B cell (primary cell): ENCODE results near the gene ARHGAP9. TPM values are rescaled to one million over a fixed set of nuclear protein-coding genes. Genes with fewer than 3 reads are reported as not detected.

Source experiments
- ATAC-seq: fragments of 200-7000 bp; cut with Tn5 transposase; one replicate; pipeline ENCODE4 v1.10.0; 2021; ENCODE audit warnings: low read depth, mild to moderate bottlenecking, moderate number of reproducible peaks, moderate library complexity
- CTCF ChIA-PET: fragments of 350-600 bp; sonication (Branson Sonifier 250); formaldehyde crosslinking; loops from one replicate; lab custom pipeline; 2021; ENCODE audit warnings: antibody characterized with exemption, inconsistent platforms; lab: Charles Lee
- POLR2A ChIA-PET: fragments of 350-600 bp; sonication (Branson Sonifier 250); formaldehyde crosslinking; loops from one replicate; lab custom pipeline; 2021; ENCODE audit warnings: antibody characterized with exemption; lab: Charles Lee
- DNase-seq: peaks from one replicate; pipeline ENCODE4 v3.0.0; 2013
- H2AFZ ChIP-seq: 2 replicates; pipeline ENCODE4 v1.6.1; 2012; ENCODE audit warnings: mild to moderate bottlenecking, low read depth, low read length; ENCODE audit not compliant: insufficient read depth, poor library complexity, severe bottlenecking
- H3K27ac ChIP-seq, 2 donors: 1 replicate in 1 of 2; 2 replicates in 1 of 2; pipeline ENCODE4 v1.5.1; 2012 to 2013; ENCODE audit warnings: low read length in 2 of 2, mild to moderate bottlenecking in 2 of 2, moderate library complexity in 1 of 2
- H3K27me3 ChIP-seq, 4 experiments: fragments of 200-600 bp in 1 of 4; sonication (generic) in 1 of 4; replicated peaks in 1 of 4; 1 replicate in 2 of 4; 2 replicates in 2 of 4; pipeline versions ENCODE4 v1.6.1 to v1.7.0; 2013 to 2016; ENCODE audit warnings: low read length in 3 of 4, mild to moderate bottlenecking in 2 of 4, mixed read lengths in 1 of 4, moderate library complexity in 1 of 4; ENCODE audit not compliant: insufficient read depth in 4 of 4, control insufficient read depth in 3 of 4; ENCODE audit errors: control extremely low read depth in 1 of 4
- H3K36me3 ChIP-seq, 2 experiments: replicated peaks in 1 of 2; 1 replicate in 1 of 2; 2 replicates in 1 of 2; pipeline versions ENCODE4 v1.6.1 to v1.7.1; 2013; ENCODE audit warnings: low read length in 1 of 2; ENCODE audit not compliant: insufficient read depth in 2 of 2, control insufficient read depth in 1 of 2; ENCODE audit errors: control extremely low read depth in 1 of 2, extremely low read depth in 1 of 2
- H3K4me1 ChIP-seq, 2 donors: fragments of 200-600 bp in 1 of 2; sonication (generic) in 1 of 2; 1 replicate in 1 of 2; 2 replicates in 1 of 2; pipeline versions ENCODE4 v1.5.1 to v1.6.1; 2013 to 2017; ENCODE audit warnings: low read length in 2 of 2; ENCODE audit not compliant: control insufficient read depth in 2 of 2, insufficient read depth in 2 of 2
- H3K4me2 ChIP-seq: replicated peaks from 2 replicates; pipeline ENCODE3; 2012; ENCODE audit warnings: mild to moderate bottlenecking, low read depth, low read length; ENCODE audit not compliant: poor library complexity, severe bottlenecking
- H3K4me3 ChIP-seq, 5 experiments: fragments of 200-600 bp in 1 of 5; sonication (generic) in 1 of 5; 1 replicate in 3 of 5; 2 replicates in 2 of 5; pipeline versions ENCODE4 v1.5.1 to v1.7.0; 2011 to 2016; ENCODE audit warnings: low read length in 4 of 5, mild to moderate bottlenecking in 4 of 5, low read depth in 2 of 5, control low read depth in 1 of 5, moderate library complexity in 1 of 5; ENCODE audit not compliant: insufficient read depth in 1 of 5; ENCODE audit errors: control extremely low read depth in 1 of 5, extremely low read depth in 1 of 5
- H3K79me2 ChIP-seq: fragments of 200-600 bp; sonication (generic); one replicate; pipeline ENCODE4 v1.6.0; 2016; ENCODE audit warnings: low read length; ENCODE audit not compliant: control insufficient read depth, insufficient read depth
- H3K9ac ChIP-seq: fragments of 200-600 bp; sonication (generic); 2 replicates; pipeline ENCODE4 v1.6.1; 2017; ENCODE audit warnings: mild to moderate bottlenecking, low read length, moderate library complexity
- H3K9me3 ChIP-seq, 3 donors: one replicate each; pipeline versions ENCODE4 v1.6.1 to v1.7.1; 2013; ENCODE audit warnings: low read length in 2 of 3; ENCODE audit not compliant: control insufficient read depth in 2 of 3, insufficient read depth in 1 of 3; ENCODE audit errors: control extremely low read depth in 1 of 3
- H4K20me1 ChIP-seq: 2 replicates; pipeline ENCODE4 v1.6.0; 2012; ENCODE audit warnings: mild to moderate bottlenecking, low read length; ENCODE audit not compliant: insufficient read depth, control insufficient read depth, poor library complexity, severe bottlenecking
- H3K27ac Mint-ChIP-seq: one replicate; pipeline ENCODE4 v1.8.0; 2021; ENCODE audit warnings: mixed read lengths
- H3K27me3 Mint-ChIP-seq: one replicate; pipeline ENCODE4 v1.8.0; 2021; ENCODE audit warnings: mixed read lengths
- H3K4me1 Mint-ChIP-seq: one replicate; pipeline ENCODE4 v1.8.0; 2021; ENCODE audit warnings: mixed read lengths
- H3K4me3 Mint-ChIP-seq: one replicate; pipeline ENCODE4 v1.8.0; 2021; ENCODE audit warnings: mixed read lengths
- H3K9me3 Mint-ChIP-seq: one replicate; pipeline ENCODE4 v1.8.0; 2022; ENCODE audit warnings: mixed read lengths; ENCODE audit not compliant: insufficient read depth
- EZH2 ChIP-seq: IDR thresholded peaks from 2 replicates; pipeline ENCODE4 v1.6.1; 2012; ENCODE audit warnings: borderline replicate concordance, low read depth, mild to moderate bottlenecking, moderate library complexity, low read length; ENCODE audit not compliant: insufficient read depth, poor library complexity, severe bottlenecking
- WGBS: methylation state at CpG from one replicate; pipeline ENCODE4 v1.1.5; 2013; ENCODE audit warnings: missing lambda C conversion rate; ENCODE audit not compliant: insufficient coverage; 5-methylcytosine and 5-hydroxymethylcytosine counted together
- intact Hi-C: fragments of 100-400 bp; cut with micrococcal nuclease; formaldehyde crosslinking; loops from one replicate; pipeline ENCODE4 v1.10.0; 2022
- polyA plus RNA-seq: library from polyadenylated mRNA; depleted of rRNA; stranded (reverse); fragments of >200 nt; gene quantifications from 2 replicates; pipeline ENCODE4 v1.2.3, GENCODE V29; 2012
- total RNA-seq, 2 donors: library from RNA; stranded (reverse); fragments of 120-200 nt in 1 of 2; gene quantifications; 1 replicate in 1 of 2; 2 replicates in 1 of 2; pipeline versions ENCODE4 v1.2.3 to v1.2.4, GENCODE V29; 2013 to 2022
- TF ChIP-seq, protein P1 (sequence below): fragments of 200-600 bp; IDR thresholded peaks from one replicate; pipeline ENCODE4 v1.8.0; 2022; ENCODE audit warnings: antibody characterized with exemption, mild to moderate bottlenecking

Gene ARHGAP9
- total and polyA plus RNA-seq, 2 donors (not counting 1 experiment from before 2014, with no cell fraction given): 161 to 390 TPM

DNA sequence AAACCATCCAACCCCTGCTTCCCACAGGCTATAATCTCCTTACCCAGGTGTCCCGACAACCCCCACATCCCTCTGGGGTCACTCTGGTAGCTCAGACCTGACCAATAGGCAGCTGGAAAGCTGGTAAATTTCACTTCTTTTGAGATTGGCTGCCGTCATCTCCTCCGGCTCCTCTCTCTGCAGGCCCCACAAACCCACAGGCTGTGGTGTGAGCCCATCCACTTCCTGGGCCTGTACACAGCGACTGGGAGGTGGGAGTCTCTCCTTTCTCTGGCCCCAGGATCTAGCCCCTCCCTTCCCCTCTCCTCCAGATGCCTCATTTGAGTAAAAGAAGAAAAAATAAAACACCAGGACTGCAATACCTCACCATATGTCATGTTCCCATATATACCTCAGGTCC is 44.4 kb downstream of the ARHGAP9 start:
- Histone ChIP-seq H3K36me3 (no peaks in the 10 kb centered on the region), H3K79me2 (peaks cover 3% of the 10 kb centered on the region), H3K4me2 (no peak overlapping the region), H3K4me1 (peaks cover 3 to 6% of the 10 kb centered on the region in 2 donors), H3K9me3 (no peaks in the 10 kb centered on the region), H3K4me3 (no peak overlapping the region), H3K27me3 (no peaks in the 10 kb centered on the region), H2AFZ (peak overlapping the region; percentile 0), H3K27ac (no peak overlapping the region), H4K20me1 (no peaks in the 10 kb centered on the region), H3K9ac (no peak overlapping the region)
- WGBS: 28% methylated on average over 3 of the region's 4 CpGs
- intact Hi-C loops: no loop called here
- no peak overlapping the region for H3K4me3 Mint-ChIP-seq
- CTCF ChIA-PET: interaction anchor here (0.6 to 2.7 kb wide), 5 partner anchors 14 to 103 kb away, joined by 3 to 8 read pairs (median 5); partner anchors contain the start of gene INHBE
- H3K27ac Mint-ChIP-seq: peak overlapping the region; percentile 15
- POLR2A ChIA-PET: no interaction called here
- H3K27me3 Mint-ChIP-seq: peaks cover 5% of the 10 kb centered on the region
- no peaks in the 10 kb centered on the region for H3K9me3 Mint-ChIP-seq
- TF ChIP-seq EZH2: no peak
- TF ChIP-seq, protein P1, sequence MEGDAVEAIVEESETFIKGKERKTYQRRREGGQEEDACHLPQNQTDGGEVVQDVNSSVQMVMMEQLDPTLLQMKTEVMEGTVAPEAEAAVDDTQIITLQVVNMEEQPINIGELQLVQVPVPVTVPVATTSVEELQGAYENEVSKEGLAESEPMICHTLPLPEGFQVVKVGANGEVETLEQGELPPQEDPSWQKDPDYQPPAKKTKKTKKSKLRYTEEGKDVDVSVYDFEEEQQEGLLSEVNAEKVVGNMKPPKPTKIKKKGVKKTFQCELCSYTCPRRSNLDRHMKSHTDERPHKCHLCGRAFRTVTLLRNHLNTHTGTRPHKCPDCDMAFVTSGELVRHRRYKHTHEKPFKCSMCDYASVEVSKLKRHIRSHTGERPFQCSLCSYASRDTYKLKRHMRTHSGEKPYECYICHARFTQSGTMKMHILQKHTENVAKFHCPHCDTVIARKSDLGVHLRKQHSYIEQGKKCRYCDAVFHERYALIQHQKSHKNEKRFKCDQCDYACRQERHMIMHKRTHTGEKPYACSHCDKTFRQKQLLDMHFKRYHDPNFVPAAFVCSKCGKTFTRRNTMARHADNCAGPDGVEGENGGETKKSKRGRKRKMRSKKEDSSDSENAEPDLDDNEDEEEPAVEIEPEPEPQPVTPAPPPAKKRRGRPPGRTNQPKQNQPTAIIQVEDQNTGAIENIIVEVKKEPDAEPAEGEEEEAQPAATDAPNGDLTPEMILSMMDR: no peak
- DNase-seq (no peak), ATAC-seq (no peak)
- H3K4me1 Mint-ChIP-seq: peaks cover 10% of the 10 kb centered on the region

DNA sequence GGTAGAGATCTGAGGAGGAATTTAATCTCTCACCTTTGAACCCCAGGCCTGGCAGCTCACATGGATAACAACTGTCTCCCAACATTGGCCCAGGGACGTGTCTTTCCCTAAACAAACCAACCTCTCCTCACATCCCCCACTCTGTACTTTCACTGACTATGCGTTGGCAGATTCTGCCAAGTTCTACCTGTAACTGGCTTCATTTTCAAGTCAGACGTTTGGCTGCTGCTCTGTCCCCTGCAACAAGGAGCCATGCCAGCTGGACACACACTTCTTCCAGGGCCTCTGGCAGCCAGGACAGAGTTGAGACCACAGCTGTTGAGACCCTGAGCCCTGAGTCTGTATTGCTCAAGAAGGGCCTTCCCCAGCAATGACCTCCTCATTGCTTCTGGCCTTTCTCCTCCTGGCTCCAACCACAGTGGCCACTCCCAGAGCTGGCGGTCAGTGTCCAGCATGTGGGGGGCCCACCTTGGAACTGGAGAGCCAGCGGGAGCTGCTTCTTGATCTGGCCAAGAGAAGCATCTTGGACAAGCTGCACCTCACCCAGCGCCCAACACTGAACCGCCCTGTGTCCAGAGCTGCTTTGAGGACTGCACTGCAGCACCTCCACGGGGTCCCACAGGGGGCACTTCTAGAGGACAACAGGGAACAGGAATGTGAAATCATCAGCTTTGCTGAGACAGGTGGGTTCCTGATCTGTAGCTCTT is 45.0 kb downstream of the ARHGAP9 start, which contains the start of gene INHBC:
INHBC (plus strand) TSS at position 268 of the 707 bp plus-strand sequence; CDS start at position 371, 103 bp downstream.
- Mint-ChIP-seq H3K27me3 (peaks cover 5% of the 10 kb centered on the region), H3K4me1 (peaks cover 16% of the 10 kb centered on the region), H3K4me3 (no peak within 1 kb of the TSS), H3K27ac (peak within 1 kb of the TSS; percentile 15), H3K9me3 (no peaks in the 10 kb centered on the region)
- ATAC-seq: no peak
- Histone ChIP-seq H3K27ac (no peak within 1 kb of the TSS), H3K4me2 (no peak within 1 kb of the TSS), H3K36me3 (no peaks in the 10 kb centered on the region), H3K4me3 (no peak within 1 kb of the TSS), H3K79me2 (peaks cover 9% of the 10 kb centered on the region), H3K27me3 (no peaks in the 10 kb centered on the region), H2AFZ (peak within 1 kb of the TSS; percentile 0), H4K20me1 (no peaks in the 10 kb centered on the region), H3K4me1 (peaks cover 7 to 11% of the 10 kb centered on the region in 2 donors), H3K9me3 (no peaks in the 10 kb centered on the region), H3K9ac (no peak within 1 kb of the TSS)
- TF ChIP-seq EZH2: no peak
- TF ChIP-seq, protein P1: no peak
- POLR2A ChIA-PET: no interaction called here
- intact Hi-C loops: no loop called here
- no peak for DNase-seq
- CTCF ChIA-PET: interaction anchor here (0.5 to 2.7 kb wide), 6 partner anchors 15 to 121 kb away, joined by 3 to 8 read pairs (median 4); partner anchors contain the start of gene INHBE
- WGBS: 91% methylated on average over 8 of the region's 8 CpGs
